HG03469 (cell line): ENCODE data around the gene LYRM4.

Source experiments
- ATAC-seq: cut with Tn5 transposase; IDR thresholded peaks from one replicate; pipeline ENCODE4 v1.9.1; 2021; ENCODE audit warnings: mild to moderate bottlenecking, moderate library complexity, moderate number of reproducible peaks; ENCODE audit not compliant: unreplicated experiment

Gene LYRM4

GRCh38 chr6:5282191-5282623 is 21.5 kb upstream of the LYRM4 start:
- no peak for ATAC-seq

- no peak for ATAC-seq
These were observed 20.2 kb upstream of the LYRM4 start for GRCh38 chr6:5280920-5281319.

DNA sequence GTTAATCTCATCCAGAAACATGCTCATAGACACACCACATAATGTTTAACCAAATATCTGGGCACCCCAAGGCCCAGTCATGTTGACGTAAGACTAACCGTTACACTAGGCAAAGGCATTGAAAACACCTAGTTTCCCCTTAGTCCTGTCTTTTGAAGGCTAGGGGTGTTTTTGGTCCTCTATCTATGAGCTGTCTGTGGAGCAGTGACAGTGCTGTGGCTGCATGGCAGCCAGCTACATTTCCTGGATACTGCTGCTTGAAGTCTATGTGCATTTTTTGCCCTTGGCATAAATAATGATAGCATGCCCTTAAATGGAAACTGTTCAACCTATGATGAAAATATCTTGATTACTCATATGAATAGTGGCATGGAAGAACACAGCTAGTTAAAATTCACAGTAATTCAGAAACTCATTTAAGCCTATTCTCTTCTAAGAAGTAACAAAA is 19.2 kb upstream of the LYRM4 start:
- no peak for ATAC-seq

GRCh38 chr6:5278565-5279120 is 17.9 kb upstream of the LYRM4 start:
- ATAC-seq = no peak

GRCh38 chr6:5278047-5278446 is 17.3 kb upstream of the LYRM4 start:
- peak; percentile 73 for ATAC-seq

DNA sequence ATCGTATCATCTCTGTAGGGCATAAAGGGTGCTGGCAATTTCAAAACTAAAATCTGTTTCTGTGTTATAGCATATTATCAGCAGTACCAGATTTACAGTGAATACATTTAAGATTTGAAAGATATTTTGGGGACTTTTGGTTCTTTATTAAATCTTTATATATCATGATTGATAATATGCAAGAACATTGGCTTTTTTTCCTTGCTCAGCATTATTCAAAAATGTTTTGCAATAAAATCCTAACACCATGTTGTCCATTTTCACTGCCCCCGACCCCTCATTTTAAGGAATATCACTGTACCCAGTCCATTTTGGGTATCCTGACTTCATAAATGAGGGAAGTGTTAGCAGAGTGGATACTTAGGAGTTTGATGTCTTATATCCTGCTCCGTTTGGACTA is 16.8 kb upstream of the LYRM4 start:
- ATAC-seq = no peak

DNA sequence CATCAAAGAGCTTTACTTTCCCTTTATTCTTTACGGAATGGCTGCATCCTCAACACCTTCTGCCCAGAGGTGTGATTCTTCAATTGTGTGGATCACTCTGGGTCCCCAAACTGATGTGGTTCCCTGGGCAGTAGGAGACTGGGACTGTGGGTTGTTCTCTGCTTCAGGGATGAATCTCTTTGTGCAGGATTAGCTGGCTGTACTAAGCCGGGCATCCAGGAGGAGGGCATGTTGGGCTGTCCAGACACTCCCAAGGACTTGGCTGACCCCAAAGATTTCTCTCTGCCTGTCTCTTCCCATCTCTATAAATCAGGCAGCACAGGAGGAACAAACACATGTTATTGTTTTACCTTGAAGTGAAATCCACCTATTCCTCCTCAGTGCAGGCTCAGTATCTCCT is 15.8 kb upstream of the LYRM4 start:
- ATAC-seq = no peak

DNA sequence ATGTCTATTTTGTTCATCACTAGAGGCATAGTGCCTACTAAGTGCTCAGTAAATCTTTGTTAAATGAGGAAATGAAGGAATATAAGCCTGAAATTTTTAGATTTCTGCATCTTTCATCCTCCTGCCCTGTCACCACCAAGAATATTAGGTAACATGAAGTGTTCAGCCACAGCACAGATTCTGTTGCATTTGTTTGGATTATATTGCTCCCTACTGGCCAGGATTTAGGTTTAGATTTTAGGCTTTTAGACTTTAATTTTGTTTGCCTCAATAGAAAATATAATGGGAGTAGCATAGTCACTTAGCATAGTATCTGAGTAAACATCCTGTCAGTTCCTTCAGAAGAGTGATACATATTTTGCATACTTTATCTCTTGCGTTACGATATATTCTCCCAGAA is 14.7 kb upstream of the LYRM4 start:
- ATAC-seq = no peak

GRCh38 chr6:5274231-5274630 is 13.5 kb upstream of the LYRM4 start:
- no peak for ATAC-seq

DNA sequence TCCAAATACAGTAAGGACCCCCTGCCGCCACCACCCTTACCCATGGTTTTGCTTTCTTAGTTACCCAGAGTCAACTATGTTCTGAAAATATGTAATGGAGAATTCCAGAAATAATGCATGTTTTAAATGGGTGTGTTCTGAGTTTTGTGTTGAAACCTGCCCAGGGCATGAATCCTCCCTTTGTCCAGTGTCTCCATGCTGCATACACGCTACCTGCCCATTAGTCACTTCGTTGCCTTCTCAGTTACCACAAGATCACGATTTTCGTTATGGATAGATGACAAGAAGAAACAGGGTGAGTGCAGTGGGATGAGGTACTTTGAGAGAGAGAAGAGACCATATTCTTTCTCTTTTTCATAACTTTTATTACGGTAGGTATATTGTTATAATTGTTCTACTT is 11.2 kb upstream of the LYRM4 start:
- ATAC-seq = no peak

DNA sequence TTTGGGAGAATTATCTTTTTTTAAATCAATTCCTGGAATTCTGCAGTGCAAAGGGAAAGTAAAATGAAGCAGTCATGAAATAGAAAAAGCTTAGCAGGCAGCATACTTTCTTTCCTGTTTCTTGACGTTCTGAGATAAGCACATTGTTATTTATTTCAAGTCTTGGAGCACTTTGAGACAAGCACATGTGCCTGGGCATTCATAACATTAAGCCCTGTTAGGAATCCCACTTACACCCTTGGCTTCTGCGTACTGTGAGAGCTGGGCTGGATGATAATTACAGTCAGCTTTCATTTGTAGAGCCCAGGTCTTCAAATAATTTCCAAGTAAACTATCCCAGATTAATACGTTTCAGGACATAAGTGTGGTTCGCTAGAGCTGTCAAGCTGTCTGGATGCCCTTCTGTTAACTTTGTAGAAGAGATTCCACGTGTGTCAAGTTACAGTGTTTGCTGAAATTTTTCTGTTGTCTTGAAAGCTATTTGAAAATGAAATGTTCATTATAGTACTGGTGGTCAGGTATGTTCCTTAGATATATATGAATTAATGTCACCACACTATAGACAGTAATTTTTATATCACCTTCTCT is 9.4 kb upstream of the LYRM4 start:
- ATAC-seq = no peak

- no peak for ATAC-seq
These were observed 5.7 kb upstream of the LYRM4 start for GRCh38 chr6:5266423-5266822.

DNA sequence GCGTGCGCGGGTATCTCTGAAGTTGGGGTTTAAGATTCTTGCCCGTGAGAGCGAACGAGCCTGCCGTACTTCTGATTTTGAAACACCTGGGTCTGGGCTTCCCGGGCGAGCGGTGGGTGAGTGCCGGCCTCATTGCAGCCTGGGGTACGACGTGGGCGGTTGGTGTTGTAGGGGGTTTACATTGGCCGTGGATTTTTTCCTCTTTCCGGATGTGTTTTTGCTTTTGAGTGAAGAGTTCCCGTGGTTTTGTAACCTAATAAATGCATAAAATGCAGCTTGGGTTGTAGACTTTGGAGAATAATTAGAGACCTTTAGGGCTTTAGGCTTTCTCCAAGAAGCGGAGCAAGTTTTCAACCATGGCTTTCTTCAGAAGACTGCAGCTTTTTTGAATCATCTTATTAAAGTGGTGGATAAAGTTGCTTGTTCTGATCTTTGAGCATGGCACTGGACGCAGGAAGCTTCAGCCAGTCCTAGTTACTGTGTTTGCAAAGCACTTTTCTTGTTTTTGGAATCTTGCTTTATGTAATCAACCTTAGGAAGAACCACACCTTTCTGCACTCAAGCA is 877 bp upstream of the LYRM4 start:
- no peak for ATAC-seq

DNA sequence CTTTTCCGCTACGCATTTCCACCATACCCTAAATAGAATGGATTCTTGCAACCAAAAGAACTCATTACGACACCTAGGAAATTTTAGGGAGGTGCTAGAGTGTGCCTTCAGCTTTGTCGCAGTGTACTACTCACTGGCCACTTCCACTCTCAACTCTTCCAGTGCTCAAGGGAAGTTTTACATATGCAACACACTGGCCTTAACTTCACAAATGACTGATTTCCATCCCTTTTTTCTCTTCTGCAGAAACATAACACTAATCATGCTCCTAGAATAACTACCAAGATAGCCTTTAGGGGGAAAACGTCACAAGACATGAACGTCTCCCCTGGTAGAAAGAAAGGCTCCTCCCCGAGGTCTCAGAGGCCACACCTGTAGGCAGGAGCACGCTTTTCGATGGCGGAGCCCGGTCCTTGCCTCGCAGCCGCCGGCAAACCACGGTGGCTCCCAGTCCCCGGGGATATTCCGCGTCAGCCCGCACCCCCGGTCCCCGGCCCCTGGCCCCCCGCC is 584 bp downstream of the LYRM4 start:
- ATAC-seq = peak; percentile 65

- no peak for ATAC-seq
These were observed 1.3 kb downstream of the LYRM4 start for GRCh38 chr6:5259428-5259827.

- ATAC-seq = no peak
These were observed 3.4 kb downstream of the LYRM4 start for GRCh38 chr6:5257400-5257799.

DNA sequence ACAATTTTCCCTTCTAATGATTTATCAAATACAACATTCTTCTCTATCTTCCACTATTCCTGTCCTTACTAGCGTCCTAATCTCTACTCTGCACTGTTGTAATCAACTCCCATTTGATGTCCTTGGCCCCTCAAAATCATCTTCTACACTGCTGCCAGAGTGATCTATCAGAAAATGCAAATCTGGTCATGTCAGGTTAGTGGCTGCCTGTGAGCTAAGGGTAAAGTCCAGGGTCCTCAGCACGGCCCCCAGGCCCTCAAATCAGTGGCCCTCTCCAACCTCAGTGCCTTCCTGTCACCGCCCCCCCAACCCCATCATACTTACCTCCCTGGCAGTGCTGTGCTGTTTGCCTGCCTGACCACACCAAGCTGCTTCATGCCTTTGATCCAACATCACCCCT is 3.8 kb downstream of the LYRM4 start:
- ATAC-seq = no peak

DNA sequence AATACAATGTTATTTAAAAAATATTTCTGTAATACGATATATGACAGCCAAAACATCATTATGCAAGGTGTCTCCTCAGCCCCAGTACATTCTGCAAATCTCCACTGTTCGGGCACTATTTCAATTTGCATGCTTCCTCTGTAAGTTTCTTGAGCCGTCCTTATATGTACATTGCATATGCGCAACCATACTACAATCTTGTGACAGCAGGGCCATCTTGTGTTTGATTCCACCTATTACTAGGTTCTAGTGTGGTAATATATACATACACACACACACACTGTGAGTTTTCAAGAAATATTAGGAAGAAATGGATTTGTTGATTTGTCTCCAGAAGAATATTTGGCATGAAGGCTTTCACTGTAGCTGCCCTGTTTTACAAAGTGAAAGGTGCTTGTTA is 9.8 kb downstream of the LYRM4 start:
- no peak for ATAC-seq

DNA sequence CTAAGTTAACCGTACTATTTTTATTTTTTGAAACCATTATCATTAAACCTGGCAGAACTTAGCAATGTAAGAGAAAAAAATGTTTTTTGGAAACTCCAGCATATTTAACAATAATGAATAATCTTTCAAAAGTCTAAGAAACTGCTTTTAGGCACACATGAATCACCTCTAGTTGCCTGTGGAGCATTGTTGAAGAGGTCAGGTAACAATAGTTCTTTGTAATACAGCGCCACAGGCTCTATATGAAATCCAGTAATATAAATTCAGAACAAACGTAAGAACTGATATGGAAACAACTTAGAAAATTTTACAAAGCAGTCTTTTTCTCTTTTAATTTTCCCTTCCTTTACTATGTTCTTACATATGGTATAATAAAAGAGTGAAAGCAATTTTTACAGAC is 10.3 kb downstream of the LYRM4 start:
- no peak for ATAC-seq

- no peak for ATAC-seq
These were observed 11.2 kb downstream of the LYRM4 start for GRCh38 chr6:5249451-5250122.

DNA sequence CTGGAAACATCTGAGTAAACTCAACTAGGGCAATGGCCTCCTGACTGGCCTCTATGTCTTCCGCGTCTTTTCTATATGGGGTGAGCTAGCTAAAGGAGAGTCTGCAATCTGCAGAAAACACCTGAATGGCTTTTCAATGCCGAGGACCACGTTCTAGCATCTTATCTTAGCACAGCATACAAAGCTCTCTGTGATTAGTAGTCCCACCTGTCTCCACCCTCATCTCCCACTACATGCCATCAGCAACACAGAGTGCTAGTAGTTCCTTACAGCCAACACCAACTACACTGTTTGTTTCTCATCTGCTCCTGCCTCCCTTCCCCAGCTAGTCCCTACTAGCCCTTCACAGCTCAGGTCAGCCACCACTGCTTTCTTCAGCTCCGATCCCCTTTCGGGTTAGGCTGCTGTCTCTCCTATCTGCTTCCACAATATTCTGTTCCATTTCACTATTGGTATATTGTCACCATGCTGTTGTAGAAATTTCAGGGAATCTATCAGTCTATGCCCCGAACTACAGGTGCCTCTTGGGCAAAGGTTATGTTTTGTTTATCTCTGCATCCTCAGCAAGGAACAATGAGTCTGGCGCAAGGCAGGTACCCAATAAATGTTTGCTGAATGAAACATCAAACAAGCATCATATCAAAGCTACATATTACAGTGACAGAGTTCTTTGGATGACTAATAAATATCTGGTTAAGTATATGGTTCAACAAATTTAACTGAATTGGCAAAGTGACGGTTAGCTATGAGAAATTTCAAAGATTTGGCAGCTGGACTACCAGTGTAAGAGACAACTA is 12.2 kb downstream of the LYRM4 start:
- ATAC-seq = no peak
